H1 (cell line): Measurements from ENCODE around the gene RRM2. TPM values are rescaled to one million over a fixed set of nuclear protein-coding genes. Genes with fewer than 3 reads are reported as not detected.

Experiments used
- CTCF ChIA-PET: fragments of 300-600 bp; sonication (Branson Sonifier 250); formaldehyde crosslinking; loops from one replicate; lab custom pipeline; 2021; ENCODE audit not compliant: partially characterized antibody; lab: Charles Lee
- POLR2A ChIA-PET: fragments of 300-600 bp; sonication (Branson Sonifier 250); formaldehyde crosslinking; loops from one replicate; lab custom pipeline; 2021; ENCODE audit warnings: inconsistent platforms; ENCODE audit not compliant: partially characterized antibody; lab: Charles Lee
- DNase-seq, 2 experiments: peaks; one replicate each; pipeline versions ENCODE4 v3.0.0 to v3.0.0-alpha.2; 2010 to 2022; ENCODE audit warnings: low spot score in 2 of 2, low read depth in 1 of 2, mixed read lengths in 1 of 2
- FAIRE-seq: peaks from 2 replicates; lab custom pipeline; 2011; peaks lifted over from hg19 to GRCh38; lab: Jason Lieb, UNC
- H2AFZ ChIP-seq: 2 replicates; pipeline ENCODE4 v1.8.1; 2012; ENCODE audit warnings: low read length, inconsistent platforms
- H2AK5ac ChIP-seq: 2 replicates; pipeline ENCODE4 v1.6.1; 2013; ENCODE audit warnings: low read depth, low read length
- H2BK120ac ChIP-seq: replicated peaks from 2 replicates; pipeline ENCODE3; 2013; ENCODE audit warnings: low read depth, low read length, inconsistent platforms
- H2BK12ac ChIP-seq: 2 replicates; pipeline ENCODE4 v1.6.1; 2013; ENCODE audit warnings: low read depth, low read length
- H2BK15ac ChIP-seq: 2 replicates; pipeline ENCODE4 v1.6.1; 2013; ENCODE audit warnings: low read length
- H2BK20ac ChIP-seq: 2 replicates; pipeline ENCODE4 v1.6.1; 2013; ENCODE audit warnings: low read length
- H2BK5ac ChIP-seq: 2 replicates; pipeline ENCODE4 v1.6.1; 2013; ENCODE audit warnings: low read depth, low read length
- H3K14ac ChIP-seq: 2 replicates; pipeline ENCODE4 v1.6.1; 2013; ENCODE audit warnings: inconsistent platforms; ENCODE audit not compliant: insufficient read length
- H3K18ac ChIP-seq: 2 replicates; pipeline ENCODE4 v1.6.1; 2013; ENCODE audit warnings: low read length; ENCODE audit errors: extremely low read depth
- H3K23ac ChIP-seq: 2 replicates; pipeline ENCODE4 v1.6.1; 2013; ENCODE audit warnings: inconsistent platforms; ENCODE audit not compliant: insufficient read length
- H3K23me2 ChIP-seq: 2 replicates; pipeline ENCODE4 v1.6.1; 2013; ENCODE audit warnings: low read depth, low read length
- H3K27ac ChIP-seq: 2 replicates; pipeline ENCODE4 v1.6.1; 2011; ENCODE audit warnings: low read depth, low read length, inconsistent platforms
- H3K27me3 ChIP-seq, 4 experiments: replicated peaks in 1 of 4; 1 replicate in 1 of 4; 2 replicates in 3 of 4; pipeline versions ENCODE4 v1.6.1 to v1.8.1; 2011 to 2013; ENCODE audit warnings: low read length in 3 of 4, mild to moderate bottlenecking in 3 of 4, inconsistent platforms in 2 of 4, mixed read lengths in 2 of 4, moderate library complexity in 1 of 4; ENCODE audit not compliant: control insufficient read depth in 3 of 4, insufficient read depth in 3 of 4; ENCODE audit errors: extremely low read depth in 1 of 4
- H3K36me3 ChIP-seq, 4 experiments: 2 replicates each; pipeline versions ENCODE4 v1.6.1 to v1.8.1; 2011 to 2013; ENCODE audit warnings: mild to moderate bottlenecking in 4 of 4, low read length in 3 of 4, moderate library complexity in 2 of 4, control low read depth in 1 of 4, inconsistent platforms in 1 of 4; ENCODE audit not compliant: insufficient read depth in 4 of 4, control insufficient read depth in 2 of 4
- H3K4ac ChIP-seq: replicated peaks from 2 replicates; pipeline ENCODE3; 2013; ENCODE audit warnings: low read length, low read depth, mixed read lengths, inconsistent platforms; ENCODE audit not compliant: insufficient read length
- H3K4me1 ChIP-seq, 4 experiments: replicated peaks in 1 of 4; 1 replicate in 1 of 4; 2 replicates in 3 of 4; pipeline versions ENCODE4 v1.6.1 to v1.8.1; 2011 to 2013; ENCODE audit warnings: low read length in 3 of 4, inconsistent platforms in 2 of 4, mixed read lengths in 1 of 4; ENCODE audit not compliant: insufficient read depth in 4 of 4, control insufficient read depth in 3 of 4
- H3K4me2 ChIP-seq, 2 experiments: 2 replicates each; pipeline versions ENCODE4 v1.6.1 to v1.8.1; 2011 to 2013; ENCODE audit warnings: low read depth in 2 of 2, low read length in 2 of 2, control low read depth in 1 of 2, inconsistent platforms in 1 of 2, mild to moderate bottlenecking in 1 of 2; ENCODE audit not compliant: insufficient read depth in 1 of 2
- H3K4me3 ChIP-seq, 4 experiments: fragments of 200-600, 300-600 bp in 1 of 4; sonication (generic), shearing (Covaris generic), sonication (Bioruptor Twin) in 1 of 4; 2 replicates each; pipeline versions ENCODE4 v1.5.1 to v1.8.1; 2011 to 2016; ENCODE audit warnings: low read length in 4 of 4, low read depth in 3 of 4, control low read depth in 2 of 4, inconsistent platforms in 2 of 4, mild to moderate bottlenecking in 2 of 4, mixed read lengths in 1 of 4, moderate library complexity in 1 of 4; ENCODE audit not compliant: insufficient read depth in 2 of 4; ENCODE audit errors: extremely low read depth in 1 of 4
- H3K56ac ChIP-seq: replicated peaks from 2 replicates; pipeline ENCODE3; 2013; ENCODE audit warnings: low read depth, mild to moderate bottlenecking, mixed read lengths, low read length, inconsistent platforms; ENCODE audit not compliant: insufficient read length
- H3K79me1 ChIP-seq: 2 replicates; pipeline ENCODE4 v1.6.1; 2013; ENCODE audit warnings: low read depth, low read length, control low read depth
- H3K79me2 ChIP-seq, 2 experiments: 2 replicates each; pipeline versions ENCODE4 v1.6.1 to v1.8.1; 2012 to 2013; ENCODE audit warnings: low read length in 2 of 2, mild to moderate bottlenecking in 2 of 2, inconsistent platforms in 1 of 2; ENCODE audit not compliant: insufficient read depth in 2 of 2, control insufficient read depth in 1 of 2
- H3K9ac ChIP-seq, 4 experiments: replicated peaks in 1 of 4; 1 replicate in 1 of 4; 2 replicates in 3 of 4; pipeline versions ENCODE4 v1.6.1 to v1.8.1; 2011 to 2013; ENCODE audit warnings: low read depth in 3 of 4, low read length in 3 of 4, control low read depth in 2 of 4, mild to moderate bottlenecking in 2 of 4, moderate library complexity in 2 of 4, inconsistent platforms in 1 of 4; ENCODE audit errors: extremely low read depth in 1 of 4
- H3K9me3 ChIP-seq, 2 experiments: 2 replicates each; pipeline versions ENCODE4 v1.6.1 to v1.8.1; 2012 to 2013; ENCODE audit warnings: mild to moderate bottlenecking in 2 of 2, moderate library complexity in 2 of 2, control low read depth in 1 of 2, inconsistent platforms in 1 of 2, low read depth in 1 of 2, low read length in 1 of 2, mixed read lengths in 1 of 2; ENCODE audit not compliant: insufficient read depth in 2 of 2
- H4K20me1 ChIP-seq, 2 experiments: replicated peaks in 1 of 2; 2 replicates each; pipeline versions ENCODE3 to v1.8.1; 2011 to 2013; ENCODE audit warnings: inconsistent platforms in 2 of 2, low read length in 2 of 2, mild to moderate bottlenecking in 1 of 2; ENCODE audit not compliant: insufficient read depth in 2 of 2, control insufficient read depth in 1 of 2
- H4K5ac ChIP-seq: 2 replicates; pipeline ENCODE4 v1.6.1; 2013; ENCODE audit warnings: low read length, low read depth, mixed read lengths, inconsistent platforms; ENCODE audit not compliant: insufficient read length
- H4K8ac ChIP-seq: 2 replicates; pipeline ENCODE4 v1.8.0; 2013; ENCODE audit warnings: mild to moderate bottlenecking, moderate library complexity, low read length, inconsistent platforms; ENCODE audit not compliant: insufficient read depth; ENCODE audit errors: extremely low read depth
- H4K91ac ChIP-seq: replicated peaks from 2 replicates; pipeline ENCODE3; 2013; ENCODE audit warnings: low read length, mixed read lengths, inconsistent platforms; ENCODE audit not compliant: insufficient read length
- CBX8 ChIP-seq: fragments of 300-800, 300-1000 bp; sonication (generic); IDR thresholded peaks from 2 replicates; pipeline ENCODE4 v1.7.1; 2016; ENCODE audit warnings: low read depth, low read length, borderline replicate concordance
- HDAC2 ChIP-seq, 2 experiments: fragments of 300-600 bp in 1 of 2; sonication (generic) in 1 of 2; IDR thresholded peaks; 2 replicates each; pipeline ENCODE4 v1.6.1; 2011 to 2012; ENCODE audit warnings: low read depth in 2 of 2, low read length in 2 of 2, mild to moderate bottlenecking in 2 of 2, moderate library complexity in 2 of 2, borderline replicate concordance in 1 of 2, inconsistent platforms in 1 of 2
- KDM4A ChIP-seq: IDR thresholded peaks from one replicate; pipeline ENCODE4 v1.7.1; 2012; ENCODE audit warnings: low read depth, mild to moderate bottlenecking, moderate library complexity, low read length, inconsistent platforms; ENCODE audit not compliant: severe bottlenecking
- MAX ChIP-seq: IDR thresholded peaks from 2 replicates; pipeline ENCODE4 v1.6.1; 2012; ENCODE audit warnings: inconsistent platforms
- NANOG ChIP-seq: IDR thresholded peaks from 2 replicates; pipeline ENCODE4 v1.6.1; 2011; ENCODE audit warnings: low read length, low read depth, mild to moderate bottlenecking, inconsistent platforms; ENCODE audit not compliant: insufficient read depth, poor library complexity, severe bottlenecking
- POLR2A ChIP-seq, 2 experiments: IDR thresholded peaks; 1 replicate in 1 of 2; 2 replicates in 1 of 2; pipeline ENCODE4 v1.6.1; 2011; ENCODE audit warnings: low read depth in 2 of 2, low read length in 2 of 2, mild to moderate bottlenecking in 2 of 2; ENCODE audit errors: control extremely low read depth in 1 of 2
- POLR2AphosphoS5 ChIP-seq: IDR thresholded peaks from 2 replicates; pipeline ENCODE4 v1.6.1; 2011; ENCODE audit warnings: low read depth, low read length
- POU5F1 ChIP-seq: IDR thresholded peaks from 2 replicates; pipeline ENCODE4 v1.6.1; 2011; ENCODE audit warnings: low read depth, mild to moderate bottlenecking, low read length, moderate library complexity
- SIN3A ChIP-seq, 2 experiments: IDR thresholded peaks in 1 of 2; conservative IDR thresholded peaks in 1 of 2; 2 replicates each; pipeline ENCODE4 v1.6.1; 2011 to 2012; ENCODE audit warnings: low read length in 2 of 2, improper control_type of control experiment in 1 of 2, low read depth in 1 of 2, mild to moderate bottlenecking in 1 of 2
- TCF12 ChIP-seq: IDR thresholded peaks from 2 replicates; pipeline ENCODE4 v1.6.1; 2011; ENCODE audit warnings: low read depth, mild to moderate bottlenecking, low read length
- YY1 ChIP-seq: IDR thresholded peaks from 2 replicates; pipeline ENCODE4 v1.6.1; 2011; ENCODE audit warnings: low read depth, mild to moderate bottlenecking, low read length
- WGBS, 2 experiments: shearing (Covaris generic) in 1 of 2; methylation state at CpG; one replicate each; pipeline versions ENCODE4 v1.1.6 to v1.1.7; 2013 to 2015; ENCODE audit warnings: low lambda C conversion rate in 2 of 2, mixed read lengths in 2 of 2, inconsistent platforms in 1 of 2, low coverage in 1 of 2, missing lambda C conversion rate in 1 of 2; ENCODE audit not compliant: insufficient replicate concordance in 2 of 2, insufficient coverage in 1 of 2, insufficient read length in 1 of 2; ENCODE audit errors: extremely low coverage in 1 of 2, missing lambda C conversion rate in 1 of 2; 5-methylcytosine and 5-hydroxymethylcytosine counted together
- polyA plus RNA-seq, 7 experiments: library from polyadenylated mRNA; depleted of rRNA in 3 of 7; stranded (reverse) in 5 of 7; unstranded in 2 of 7; fragments of >200 nt in 5 of 7; fragments of 200-250 nt in 2 of 7; gene quantifications; 1 replicate in 5 of 7; 2 replicates in 1 of 7; 4 replicates in 1 of 7; pipeline versions ENCODE4 v1.2.1 to v1.2.3, GENCODE V29; 2011 to 2013; ENCODE audit warnings: missing spikeins in 2 of 7, mixed read lengths in 2 of 7
- total RNA-seq: library from RNA; stranded (reverse); fragmentation: NEBNext Ultra II Directional; extraction: Animal tissue kit (Norgen Biotek cat#: 25700); gene quantifications from 2 replicates; pipeline ENCODE4 v1.2.1, GENCODE V29; 2021

RRM2 gene
- total and polyA plus RNA-seq, 2 of the 8 experiments (the other 6 are each of a cell fraction or from before 2014, with no cell fraction given): 37.7 to 215 TPM

- POLR2A ChIA-PET: interaction anchor here (0.6 to 8.5 kb wide), 10 partner anchors 8 to 646 kb away, joined by 3 to 87 read pairs (median 4); partner anchors contain the start of genes ODC1 and RRM2
- DNase-seq: peak in 1 of 2 experiments; percentile 51
- TF ChIP-seq CBX8 (no peak), MAX (0 out of 2 replicates have a peak, but pooled peaks have one; percentile 28), TCF12 (peak; percentile 31; the same call in 1 of the 2 replicates), POLR2A (IDR thresholded peaks at IDR 0.05; ENCODE audit: control extremely low read depth in 1 of 2, low read depth in 2 of 2, low read length in 2 of 2) (peak; percentile 45 to 56), YY1 (no peak), KDM4A (no peak), SIN3A (conservative IDR thresholded peaks at IDR 0.05 in 1 of 2, IDR thresholded peaks at IDR 0.05 in 1 of 2; ENCODE audit: low read depth in 1 of 2, low read length in 2 of 2) (peak; percentile 64 to 80; a peak in 1 of 4 replicates), POU5F1 (peak; percentile 87), NANOG (no peak), HDAC2 (IDR thresholded peaks at IDR 0.05; ENCODE audit: borderline replicate concordance in 1 of 2, low read depth in 2 of 2, low read length in 2 of 2) (0 out of 4 replicates have a peak, but pooled peaks of 1 of the 2 experiments have one; percentile 53), POLR2AphosphoS5 (peak; percentile 34; the same call in 1 of the 2 replicates)
These were observed 10.6 kb downstream of the RRM2 start for GRCh38 chr2:10132996-10133647.

More at GRCh38 chr2:10132996-10133647, 10.6 kb downstream of the RRM2 start:
- peak overlapping the region; percentile 11 to 18; a peak in 1 of 4 replicates for H3K4me2 ChIP-seq
- H3K79me2 ChIP-seq: peaks cover 0 to 4% of the 10 kb centered on the region in 2 experiments; a peak in 1 of 4 replicates
- no peak overlapping the region for H3K27ac ChIP-seq
- H4K20me1 ChIP-seq: peaks cover 7 to 11% of the 10 kb centered on the region in 2 experiments
- H2AK5ac ChIP-seq: no peak overlapping the region
- no peak for FAIRE-seq
- 0 out of 2 replicates have a peak overlapping the region, but pooled peaks have one; percentile 44 for H2BK5ac ChIP-seq
- no peak overlapping the region for H4K91ac ChIP-seq
- H2BK15ac ChIP-seq: no peak overlapping the region
- H4K5ac ChIP-seq: no peak overlapping the region
- 77% methylated on average over 6 of the region's 6 CpGs; no CpG with 5 or more reads in 1 of the 2 experiments for WGBS, 2 experiments
- peaks cover 2% of the 10 kb centered on the region; the same call in 1 of the 2 replicates for H3K79me1 ChIP-seq
- H3K4me1 ChIP-seq: peaks cover 2 to 16% (median 5%) of the 10 kb centered on the region in 4 experiments; a peak in 5 of 7 replicates
- CTCF ChIA-PET: interaction anchor here (1.1 to 12.5 kb wide), 6 partner anchors 9 to 302 kb away, joined by 3 to 141 read pairs (median 8); no protein-coding TSS in a partner anchor
- H2BK12ac ChIP-seq: no peak overlapping the region
- no peak overlapping the region for H3K4ac ChIP-seq
- H3K4me3 ChIP-seq: no peak overlapping the region; a peak in 1 of 8 replicates
- no peaks in the 10 kb centered on the region for H3K23me2 ChIP-seq
- no peak overlapping the region for H2BK20ac ChIP-seq
- no peaks in the 10 kb centered on the region for H3K9me3 ChIP-seq
- H3K9ac ChIP-seq: no peak overlapping the region
- H3K23ac ChIP-seq: no peak overlapping the region
- no peak overlapping the region for H4K8ac ChIP-seq
- no peak overlapping the region for H2AFZ ChIP-seq
- H3K56ac ChIP-seq: no peak overlapping the region
- no peaks in the 10 kb centered on the region for H3K27me3 ChIP-seq
- H3K36me3 ChIP-seq: peaks cover 18 to 52% (median 24%) of the 10 kb centered on the region in 4 experiments
- no peak overlapping the region for H3K14ac ChIP-seq
- no peak overlapping the region for H3K18ac ChIP-seq
- H2BK120ac ChIP-seq: no peak overlapping the region
